Left lung (tissue), 14 donors: ENCODE measurements around the gene AK1. TPM values are rescaled to one million over a fixed set of nuclear protein-coding genes. Genes with fewer than 3 reads are reported as not detected.

Source experiments
- ATAC-seq: fragments of 200-7000 bp; cut with Tn5 transposase; one replicate; pipeline ENCODE4 v1.9.1; 2020; ENCODE audit warnings: moderate library complexity
- DNase-seq, 4 donors: peaks; one replicate each; pipeline ENCODE4 v3.0.0-alpha.2; 2013 to 2020
- H3K27ac ChIP-seq, 2 donors: fragments of 200-600 bp; sonication (generic) in 1 of 2; one replicate each; pipeline versions ENCODE4 v1.5.0 to v1.8.0; 2020 to 2021
- H3K27me3 ChIP-seq, 2 donors: fragments of 200-600 bp; sonication (generic) in 1 of 2; one replicate each; pipeline versions ENCODE4 v1.5.0 to v1.8.0; 2020 to 2021
- H3K36me3 ChIP-seq, 2 donors: fragments of 200-600 bp; sonication (generic) in 1 of 2; one replicate each; pipeline versions ENCODE4 v1.5.0 to v1.8.0; 2020 to 2021
- H3K4me1 ChIP-seq, 2 donors: fragments of 200-600 bp; one replicate each; pipeline ENCODE4 v1.8.0; 2021
- H3K4me3 ChIP-seq, 2 donors: fragments of 200-600 bp; sonication (generic) in 1 of 2; one replicate each; pipeline versions ENCODE4 v1.5.0 to v1.8.0; 2020 to 2021; ENCODE audit warnings: mild to moderate bottlenecking in 1 of 2
- H3K9me3 ChIP-seq, 2 donors: fragments of 200-600 bp; sonication (generic) in 1 of 2; one replicate each; pipeline versions ENCODE4 v1.5.0 to v1.8.0; 2020 to 2021
- intact Hi-C, 2 donors: fragments of 100-400 bp; cut with DNase I; formaldehyde crosslinking; loops; one replicate each; pipeline versions ENCODE4 v1.11.2 to v1.14.2; 2022
- long read RNA-seq, 12 donors: library from polyadenylated mRNA in 2 of 12; unstranded in 2 of 12; transcript quantifications; one replicate each; pipeline ENCODE4 v2.0.0 and lab custom pipeline, GENCODE V29; 2019 to 2026
- polyA plus RNA-seq, 6 donors: library from polyadenylated mRNA; unstranded; fragments of 120-200 nt; gene quantifications; one replicate each; pipeline ENCODE4 v1.2.1, GENCODE V29; 2013; ENCODE audit not compliant: insufficient read length in 6 of 6
- total RNA-seq, 2 donors: library from RNA; stranded (reverse); fragmentation: NEBNext Ultra II Directional; extraction: Animal tissue kit (Norgen Biotek cat#: 25700); gene quantifications; one replicate each; pipeline ENCODE4 v1.2.1, GENCODE V29; 2021
- TF ChIP-seq, protein P1 (sequence below), 2 donors: fragments of 200-600 bp; sonication (generic) in 1 of 2; IDR thresholded peaks; one replicate each; pipeline versions ENCODE4 v1.5.0 to v1.8.0; 2021; ENCODE audit warnings: antibody characterized with exemption in 2 of 2
- donor health status: DM: no; HTN: yes; CAD: no.
- donor health status: DM: no; HTN: no; CAD: no.

Gene AK1, protein sequence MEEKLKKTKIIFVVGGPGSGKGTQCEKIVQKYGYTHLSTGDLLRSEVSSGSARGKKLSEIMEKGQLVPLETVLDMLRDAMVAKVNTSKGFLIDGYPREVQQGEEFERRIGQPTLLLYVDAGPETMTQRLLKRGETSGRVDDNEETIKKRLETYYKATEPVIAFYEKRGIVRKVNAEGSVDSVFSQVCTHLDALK
- total RNA-seq (100 to 1,000 TPM; 111 to 264 TPM), polyA plus RNA-seq (10 to 100 TPM; 47.3 to 93.5 (median 63.8) TPM)
- long read RNA-seq, donor 1, transcript AK1-203 (7 exons, 2,266 nt) = major isoform, 31 of 54 reads
- long read RNA-seq, donor 1, partial matches to known transcripts = 12 of 54 reads
- long read RNA-seq, donor 1, other reads (novel, unspliced or antisense) = 10 of 54 reads
- long read RNA-seq, donor 2, transcript AK1-203 (7 exons, 2,266 nt) = major isoform, 16 of 16 reads
- long read RNA-seq, donor 2, partial matches to known transcripts = 0 of 16 reads
- long read RNA-seq, donor 2, other reads (novel, unspliced or antisense) = 0 of 16 reads
- long read RNA-seq, donor 3, transcript AK1-203 (7 exons, 2,266 nt) = major isoform, 17 of 17 reads
- long read RNA-seq, donor 3, partial matches to known transcripts = 0 of 17 reads
- long read RNA-seq, donor 3, other reads (novel, unspliced or antisense) = 0 of 17 reads
- long read RNA-seq, donor 4, transcript AK1-203 (7 exons, 2,266 nt) = major isoform, 252 of 302 reads
- long read RNA-seq, donor 4, partial matches to known transcripts = 16 of 302 reads
- long read RNA-seq, donor 4, other reads (novel, unspliced or antisense) = 33 of 302 reads
- long read RNA-seq, donor 5, transcript AK1-203 (7 exons, 2,266 nt) = major isoform, 25 of 25 reads
- long read RNA-seq, donor 5, partial matches to known transcripts = 0 of 25 reads
- long read RNA-seq, donor 5, other reads (novel, unspliced or antisense) = 0 of 25 reads
- long read RNA-seq, donor 6, transcript AK1-203 (7 exons, 2,266 nt) = major isoform, 12 of 12 reads
- long read RNA-seq, donor 6, partial matches to known transcripts = 0 of 12 reads
- long read RNA-seq, donor 6, other reads (novel, unspliced or antisense) = 0 of 12 reads
- long read RNA-seq, donor 7, transcript AK1-203 (7 exons, 2,266 nt) = major isoform, 14 of 15 reads
- long read RNA-seq, donor 7, partial matches to known transcripts = 0 of 15 reads
- long read RNA-seq, donor 7, other reads (novel, unspliced or antisense) = 0 of 15 reads
- long read RNA-seq, donor 8, transcript AK1-203 (7 exons, 2,266 nt) = major isoform, 41 of 41 reads
- long read RNA-seq, donor 8, partial matches to known transcripts = 0 of 41 reads
- long read RNA-seq, donor 8, other reads (novel, unspliced or antisense) = 0 of 41 reads
- long read RNA-seq, donor 9, transcript AK1-203 (7 exons, 2,266 nt) = major isoform, 5 of 5 reads
- long read RNA-seq, donor 9, partial matches to known transcripts = 0 of 5 reads
- long read RNA-seq, donor 9, other reads (novel, unspliced or antisense) = 0 of 5 reads
- long read RNA-seq, donor 10, transcript AK1-203 (7 exons, 2,266 nt) = major isoform, 149 of 177 reads
- long read RNA-seq, donor 10, partial matches to known transcripts = 14 of 177 reads
- long read RNA-seq, donor 10, other reads (novel, unspliced or antisense) = 14 of 177 reads
- long read RNA-seq, donor 11, transcript AK1-202 (7 exons, 757 nt) = minor isoform, 15 of 118 reads
- long read RNA-seq, donor 11, transcript AK1-201 (6 exons, 736 nt) = minor isoform, 12 of 118 reads
- long read RNA-seq, donor 11, transcript AK1-203 (7 exons, 2,266 nt) = major isoform, 56 of 118 reads
- long read RNA-seq, donor 11, partial matches to known transcripts = 29 of 118 reads
- long read RNA-seq, donor 11, other reads (novel, unspliced or antisense) = 6 of 118 reads
- long read RNA-seq, donor 12, transcript AK1-203 (7 exons, 2,266 nt) = major isoform, 24 of 24 reads
- long read RNA-seq, donor 12, partial matches to known transcripts = 0 of 24 reads
- long read RNA-seq, donor 12, other reads (novel, unspliced or antisense) = 0 of 24 reads

DNA sequence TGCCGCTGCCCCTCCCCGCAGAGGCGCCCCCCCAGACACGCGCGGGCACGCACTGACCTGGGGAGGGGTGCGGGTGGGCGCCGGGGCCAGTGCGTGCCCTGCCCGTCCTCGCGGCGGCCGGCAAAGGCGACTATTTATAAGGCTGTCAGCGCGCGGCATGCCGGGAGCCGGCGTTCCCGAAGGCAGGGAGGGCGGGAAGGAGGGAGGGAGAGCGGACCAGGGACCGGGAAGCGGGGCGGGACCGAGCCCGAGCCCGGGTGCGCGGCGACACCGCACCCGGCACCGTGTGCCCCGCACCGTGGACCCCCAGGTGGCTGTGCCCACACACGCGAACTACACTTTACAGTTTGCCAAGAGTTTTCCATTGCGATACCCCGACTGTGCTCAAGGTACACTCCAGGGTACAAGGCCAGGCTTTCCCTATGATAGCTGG, at the start of gene AK1:
TSS of gene AK1 (minus strand) at position 110 of the 433 bp plus-strand sequence. CDS start 3,058 bp downstream, outside the sequence.
- TF ChIP-seq, protein P1, sequence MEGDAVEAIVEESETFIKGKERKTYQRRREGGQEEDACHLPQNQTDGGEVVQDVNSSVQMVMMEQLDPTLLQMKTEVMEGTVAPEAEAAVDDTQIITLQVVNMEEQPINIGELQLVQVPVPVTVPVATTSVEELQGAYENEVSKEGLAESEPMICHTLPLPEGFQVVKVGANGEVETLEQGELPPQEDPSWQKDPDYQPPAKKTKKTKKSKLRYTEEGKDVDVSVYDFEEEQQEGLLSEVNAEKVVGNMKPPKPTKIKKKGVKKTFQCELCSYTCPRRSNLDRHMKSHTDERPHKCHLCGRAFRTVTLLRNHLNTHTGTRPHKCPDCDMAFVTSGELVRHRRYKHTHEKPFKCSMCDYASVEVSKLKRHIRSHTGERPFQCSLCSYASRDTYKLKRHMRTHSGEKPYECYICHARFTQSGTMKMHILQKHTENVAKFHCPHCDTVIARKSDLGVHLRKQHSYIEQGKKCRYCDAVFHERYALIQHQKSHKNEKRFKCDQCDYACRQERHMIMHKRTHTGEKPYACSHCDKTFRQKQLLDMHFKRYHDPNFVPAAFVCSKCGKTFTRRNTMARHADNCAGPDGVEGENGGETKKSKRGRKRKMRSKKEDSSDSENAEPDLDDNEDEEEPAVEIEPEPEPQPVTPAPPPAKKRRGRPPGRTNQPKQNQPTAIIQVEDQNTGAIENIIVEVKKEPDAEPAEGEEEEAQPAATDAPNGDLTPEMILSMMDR (IDR thresholded peaks at IDR 0.05) = no peak
- Histone ChIP-seq H3K4me1 (peaks cover 27 to 58% of the 10 kb centered on the region in 2 donors), H3K9me3 (no peaks in the 10 kb centered on the region), H3K27ac (peak within 1 kb of the TSS; percentile 70 to 75), H3K36me3 (peaks cover 0 to 8% of the 10 kb centered on the region in 2 donors), H3K27me3 (peaks cover 0 to 13% of the 10 kb centered on the region in 2 donors), H3K4me3 (peak within 1 kb of the TSS; percentile 40 to 46)
- DNase-seq = peak; percentile 63 to 93 (median 80)
- intact Hi-C loops = loop anchor here in 1 of 2 donors (10.0 kb wide), 1 partner anchor 83 kb away; no protein-coding TSS in a partner anchor
- ATAC-seq = peak; percentile 66

- H3K27ac ChIP-seq = no peak overlapping the region
- peak overlapping the region; percentile 22 to 40 for H3K4me3 ChIP-seq
- H3K36me3 ChIP-seq = no peaks in the 10 kb centered on the region
- H3K4me1 ChIP-seq = peaks cover 26 to 40% of the 10 kb centered on the region in 2 donors
- no peaks in the 10 kb centered on the region for H3K9me3 ChIP-seq
- ATAC-seq (no peak), DNase-seq (no peak)
- H3K27me3 ChIP-seq = peaks cover 0 to 71% of the 10 kb centered on the region in 2 donors
- intact Hi-C loops = loop anchor here in 1 of 2 donors (10.0 kb wide), 1 partner anchor 412 kb away; no protein-coding TSS in a partner anchor
- TF ChIP-seq, protein P1 (IDR thresholded peaks at IDR 0.05) = no peak
Observed at GRCh38 chr9:127926906-127927200, 49.4 kb upstream of the AK1 start.

DNA sequence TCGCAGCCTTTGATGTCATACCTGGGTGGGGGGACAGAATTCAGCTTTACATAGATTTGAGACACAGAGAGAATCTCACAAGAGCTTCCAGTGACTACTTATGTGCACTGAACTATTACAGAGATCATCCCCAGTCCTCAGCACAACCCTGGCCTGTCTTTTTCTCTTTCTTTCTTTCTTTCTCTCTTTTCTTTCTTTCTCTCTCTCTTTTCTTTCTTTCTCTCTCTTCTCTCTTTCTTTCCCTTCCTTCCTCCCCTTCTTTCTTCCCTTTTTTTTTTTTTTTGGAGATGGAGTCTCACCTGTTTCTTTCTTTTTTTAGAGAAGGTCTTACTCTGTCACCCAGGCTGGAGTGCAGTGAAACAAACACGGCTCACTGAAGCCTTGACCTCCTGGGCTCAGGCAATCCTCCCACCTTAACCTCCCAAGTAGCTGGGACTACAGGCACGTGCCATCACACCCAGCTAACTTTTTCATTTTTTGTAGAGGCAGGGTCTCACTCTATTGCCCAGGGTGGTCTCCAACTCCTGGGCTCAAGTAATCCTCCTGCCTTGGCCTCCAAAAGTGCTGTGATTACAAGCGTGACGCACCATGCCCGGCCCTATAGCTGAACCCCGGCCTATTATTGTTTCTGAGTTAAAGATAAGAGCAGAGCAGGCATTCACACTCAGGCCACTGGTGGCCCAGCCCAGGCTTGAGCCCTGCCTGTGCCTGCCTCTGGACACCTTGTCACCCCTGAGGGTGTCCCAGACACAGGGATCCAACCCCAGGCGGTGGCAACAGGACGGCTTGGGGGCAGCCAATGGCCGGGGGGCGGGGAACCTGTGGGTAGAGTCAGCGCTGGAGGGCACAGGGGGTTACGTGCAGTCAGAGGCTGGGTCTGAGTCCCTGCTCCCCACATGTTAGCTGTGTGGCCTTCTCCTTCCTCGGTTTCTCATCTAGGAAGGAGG, 48.8 kb upstream of the AK1 start:
- no peak overlapping the region for H3K27ac ChIP-seq
- intact Hi-C loops = loop anchor here in 1 of 2 donors (10.0 kb wide), 1 partner anchor 411 kb away; no protein-coding TSS in a partner anchor
- DNase-seq = no peak

More for the DNA sequence above, 48.8 kb upstream of the AK1 start:
- Histone ChIP-seq H3K4me1 (peaks cover 22 to 40% of the 10 kb centered on the region in 2 donors), H3K36me3 (no peaks in the 10 kb centered on the region), H3K27me3 (peaks cover 0 to 68% of the 10 kb centered on the region in 2 donors), H3K4me3 (peak overlapping the region in 1 of 2 donors; percentile 40), H3K9me3 (no peaks in the 10 kb centered on the region)
- no peak for ATAC-seq
- TF ChIP-seq, protein P1 (IDR thresholded peaks at IDR 0.05) = no peak
